ENCODE results near the gene LIN54.

The LIN54 gene

GRCh38 chr4:82896755-82897154 lies 113.9 kb downstream of the LIN54 start:
- FAIRE-seq: no peak
- DNase-seq (ENCODE audit: low spot score): no peak

GRCh38 chr4:82893942-82894341 lies 116.7 kb downstream of the LIN54 start:
- FAIRE-seq (no peak), DNase-seq (ENCODE audit: low spot score) (no peak)

- DNase-seq (ENCODE audit: low spot score): no peak
- no peak for FAIRE-seq
Measured at GRCh38 chr4:82892467-82892802, 118.2 kb downstream of the LIN54 start.

GRCh38 chr4:82891707-82892466 lies 118.7 kb downstream of the LIN54 start:
- FAIRE-seq: no peak

GRCh38 chr4:82890901-82891706 lies 119.5 kb downstream of the LIN54 start, which contains the start of gene SEC31A:
TSS of gene SEC31A (minus strand) at chr4:82891153. CDS start at chr4:82881936, 9,217 bp downstream.
- FAIRE-seq: no peak
- peak; percentile 87 for DNase-seq (ENCODE audit: low spot score)

More at GRCh38 chr4:82891707-82892466, 118.7 kb downstream of the LIN54 start:
- no peak for DNase-seq (ENCODE audit: low spot score)

GRCh38 chr4:82890528-82890900 lies 120.1 kb downstream of the LIN54 start:
- DNase-seq (ENCODE audit: low spot score) (no peak), FAIRE-seq (no peak)

GRCh38 chr4:82889287-82889686 lies 121.3 kb downstream of the LIN54 start:
- FAIRE-seq: no peak
- no peak for DNase-seq (ENCODE audit: low spot score)

GRCh38 chr4:82886147-82886942 lies 124.3 kb downstream of the LIN54 start:
- FAIRE-seq: peak; percentile 76

GRCh38 chr4:82885410-82885809 lies 125.2 kb downstream of the LIN54 start:
- no peak for DNase-seq (ENCODE audit: low spot score)
- peak; percentile 52 for FAIRE-seq

More at GRCh38 chr4:82886147-82886942, 124.3 kb downstream of the LIN54 start:
- DNase-seq (ENCODE audit: low spot score): no peak
